HFFc6 (cell line): ENCODE results near the gene GNAO1. TPM values are rescaled to one million over a fixed set of nuclear protein-coding genes. Genes with fewer than 3 reads are reported as not detected.

ENCODE experiments used
- DNase-seq: peaks from one replicate; pipeline ENCODE4 v3.0.0-alpha.2; 2018
- H3K27ac Mint-ChIP-seq: 2 replicates; pipeline ENCODE4 v1.8.0; 2020; ENCODE audit warnings: mild to moderate bottlenecking, mixed read lengths
- H3K27me3 Mint-ChIP-seq: 2 replicates; pipeline ENCODE4 v1.8.0; 2021; ENCODE audit warnings: mild to moderate bottlenecking, moderate library complexity, mixed read lengths; ENCODE audit not compliant: insufficient read depth
- H3K36me3 Mint-ChIP-seq: 2 replicates; pipeline ENCODE4 v1.8.0; 2021; ENCODE audit warnings: low read depth, mixed read lengths
- H3K4me1 Mint-ChIP-seq: 2 replicates; pipeline ENCODE4 v1.8.0; 2020; ENCODE audit warnings: low read depth, mixed read lengths
- H3K4me3 Mint-ChIP-seq: 2 replicates; pipeline ENCODE4 v1.8.0; 2020; ENCODE audit warnings: mild to moderate bottlenecking, moderate library complexity, mixed read lengths
- H3K9me3 Mint-ChIP-seq: 2 replicates; pipeline ENCODE4 v1.8.0; 2020; ENCODE audit warnings: mild to moderate bottlenecking, mixed read lengths
- total RNA-seq, 6 experiments: library from RNA; stranded (reverse); fragmentation: NEBNext Ultra II Directional; extraction: Animal tissue kit (Norgen Biotek cat#: 25700); gene quantifications; 2 replicates in 1 of 6; 3 replicates in 5 of 6; pipeline ENCODE4 v1.2.3, GENCODE V29; 2021
- TF ChIP-seq, protein P1 (sequence below): fragments of 200-600 bp; sonication (generic); IDR thresholded peaks from 2 replicates; pipeline ENCODE4 v1.5.0; 2021; ENCODE audit warnings: antibody characterized with exemption, mild to moderate bottlenecking

The GNAO1 gene
- total RNA-seq, 6 experiments from 2014 or later, result 0.07 to 0.48 (median 0.37) TPM; not detected in 1

DNA sequence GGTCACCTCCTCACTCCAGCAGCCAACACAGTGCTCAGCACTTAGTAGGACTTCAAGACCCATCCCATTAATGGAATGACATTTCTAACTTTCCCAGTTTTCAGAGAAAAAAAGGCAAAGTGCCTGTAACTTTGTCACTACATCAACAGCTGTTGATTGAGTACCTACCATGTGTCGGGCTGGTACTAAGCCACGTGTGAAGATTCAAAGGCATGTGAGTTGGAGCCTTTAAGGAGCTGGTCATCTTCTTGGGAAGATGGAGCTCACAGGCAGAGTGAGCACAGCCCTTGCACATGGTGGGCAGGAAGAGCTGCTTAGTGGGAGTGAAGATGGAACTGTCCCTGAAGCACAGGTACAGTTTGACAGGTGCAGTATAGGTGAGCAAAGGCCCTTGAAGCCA lies 88.6 kb downstream of the GNAO1 start:
- H3K27me3 Mint-ChIP-seq, result peaks cover 16% of the 10 kb centered on the region

DNA sequence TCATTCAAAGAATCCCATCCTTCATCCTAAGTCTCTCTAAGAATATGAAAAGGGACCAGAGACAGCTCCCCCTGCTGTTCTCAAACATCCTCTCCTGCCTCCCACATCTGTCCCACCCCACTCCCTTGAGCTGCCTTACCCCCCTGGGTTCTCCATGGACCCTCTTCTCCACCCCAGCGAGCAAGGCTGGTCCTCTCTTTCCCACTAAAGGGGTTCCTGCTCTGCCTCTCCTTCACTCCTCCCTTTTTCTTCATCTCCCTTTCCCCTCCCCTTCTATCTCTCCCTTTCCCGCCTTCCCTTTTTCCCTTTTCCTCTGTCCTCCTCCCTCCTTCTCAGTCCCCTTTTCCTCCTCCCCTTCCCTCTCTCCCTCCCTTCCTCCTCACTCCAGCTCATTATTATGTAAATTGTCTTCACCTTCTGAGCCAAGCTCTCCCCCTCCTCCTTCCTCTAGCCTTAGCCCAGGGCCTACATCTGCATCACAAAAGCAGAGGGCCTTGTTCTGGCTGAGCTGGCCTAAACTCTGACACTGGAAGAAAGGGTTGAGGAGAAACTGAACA lies 90.0 kb downstream of the GNAO1 start:
- Mint-ChIP-seq H3K4me3 (no peak overlapping the region), H3K36me3 (no peaks in the 10 kb centered on the region), H3K27ac (no peak overlapping the region), H3K9me3 (no peaks in the 10 kb centered on the region), H3K27me3 (peaks cover 15% of the 10 kb centered on the region), H3K4me1 (peaks cover 2% of the 10 kb centered on the region)
- TF ChIP-seq, protein P1, sequence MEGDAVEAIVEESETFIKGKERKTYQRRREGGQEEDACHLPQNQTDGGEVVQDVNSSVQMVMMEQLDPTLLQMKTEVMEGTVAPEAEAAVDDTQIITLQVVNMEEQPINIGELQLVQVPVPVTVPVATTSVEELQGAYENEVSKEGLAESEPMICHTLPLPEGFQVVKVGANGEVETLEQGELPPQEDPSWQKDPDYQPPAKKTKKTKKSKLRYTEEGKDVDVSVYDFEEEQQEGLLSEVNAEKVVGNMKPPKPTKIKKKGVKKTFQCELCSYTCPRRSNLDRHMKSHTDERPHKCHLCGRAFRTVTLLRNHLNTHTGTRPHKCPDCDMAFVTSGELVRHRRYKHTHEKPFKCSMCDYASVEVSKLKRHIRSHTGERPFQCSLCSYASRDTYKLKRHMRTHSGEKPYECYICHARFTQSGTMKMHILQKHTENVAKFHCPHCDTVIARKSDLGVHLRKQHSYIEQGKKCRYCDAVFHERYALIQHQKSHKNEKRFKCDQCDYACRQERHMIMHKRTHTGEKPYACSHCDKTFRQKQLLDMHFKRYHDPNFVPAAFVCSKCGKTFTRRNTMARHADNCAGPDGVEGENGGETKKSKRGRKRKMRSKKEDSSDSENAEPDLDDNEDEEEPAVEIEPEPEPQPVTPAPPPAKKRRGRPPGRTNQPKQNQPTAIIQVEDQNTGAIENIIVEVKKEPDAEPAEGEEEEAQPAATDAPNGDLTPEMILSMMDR, result peak; percentile 76
- DNase-seq, result no peak

More for the DNA sequence above, 88.6 kb downstream of the GNAO1 start:
- H3K4me3 Mint-ChIP-seq, result no peak overlapping the region
- H3K4me1 Mint-ChIP-seq, result peaks cover 10% of the 10 kb centered on the region
- TF ChIP-seq, protein P1, result no peak
- H3K9me3 Mint-ChIP-seq, result no peaks in the 10 kb centered on the region
- H3K36me3 Mint-ChIP-seq, result no peaks in the 10 kb centered on the region
- no peak overlapping the region for H3K27ac Mint-ChIP-seq
- no peak for DNase-seq

DNA sequence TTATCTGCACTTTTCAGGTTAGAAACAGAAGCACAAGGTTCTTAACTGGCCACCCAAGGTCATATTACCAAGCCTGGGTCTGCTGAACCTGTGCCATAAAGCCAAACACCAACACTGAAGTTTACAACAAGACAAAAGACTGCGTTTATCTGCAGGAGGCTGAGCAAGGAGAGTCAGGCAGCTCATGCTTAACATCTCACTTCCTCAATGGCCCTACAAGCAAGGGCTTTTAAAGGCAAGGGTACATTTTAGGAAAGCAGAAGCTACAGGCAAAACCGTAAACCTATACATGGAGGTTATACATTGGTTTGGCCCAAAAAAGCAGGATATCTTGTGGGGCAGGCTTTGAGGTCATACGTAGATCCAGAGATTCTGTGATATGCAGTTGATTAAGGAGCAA lies 91.2 kb downstream of the GNAO1 start:
- Mint-ChIP-seq H3K36me3 (no peaks in the 10 kb centered on the region), H3K27me3 (peaks cover 14% of the 10 kb centered on the region), H3K4me1 (peaks cover 9% of the 10 kb centered on the region), H3K9me3 (no peaks in the 10 kb centered on the region), H3K27ac (no peak overlapping the region), H3K4me3 (no peak overlapping the region)
- TF ChIP-seq, protein P1, result no peak
- no peak for DNase-seq

DNA sequence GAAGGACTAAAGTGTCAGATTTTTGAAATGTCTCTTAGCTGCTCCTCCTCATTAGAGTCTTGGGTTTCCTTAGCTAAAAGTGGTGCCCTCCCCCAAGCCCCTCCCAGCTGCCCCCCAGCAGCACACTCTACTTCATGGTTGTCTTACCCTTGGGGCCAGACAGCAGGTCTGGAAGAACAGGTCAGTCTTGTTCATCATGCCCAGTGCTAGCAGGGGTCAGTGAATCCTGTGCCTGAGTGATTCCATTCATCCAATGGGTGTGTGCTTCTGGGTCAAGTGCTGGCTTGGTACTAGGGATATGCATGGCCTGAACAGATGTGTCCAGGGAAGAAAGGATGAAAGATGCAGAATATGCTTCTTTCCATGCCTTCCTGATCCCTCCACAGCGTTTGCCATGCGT lies 93.2 kb downstream of the GNAO1 start:
- no peaks in the 10 kb centered on the region for H3K36me3 Mint-ChIP-seq

DNA sequence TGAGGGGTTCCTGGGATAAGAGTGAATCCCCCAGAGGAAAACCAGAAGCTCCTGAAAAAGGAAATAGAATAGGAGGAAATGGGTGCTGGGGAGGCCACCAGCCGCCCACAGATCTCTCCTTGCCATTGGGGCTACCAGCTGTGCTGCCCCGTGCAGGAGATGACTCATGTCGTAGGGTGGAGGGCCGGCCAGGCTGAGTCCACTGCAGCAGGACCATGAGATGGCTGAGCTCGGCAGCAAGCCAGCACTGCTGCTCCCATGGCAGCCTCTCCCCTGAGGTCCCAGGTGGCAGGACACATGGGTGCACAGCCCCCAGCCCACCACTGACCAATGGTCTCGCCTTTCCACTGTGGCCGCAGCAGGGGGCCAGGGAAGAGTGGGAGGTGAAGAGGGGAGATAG lies 95.5 kb downstream of the GNAO1 start:
- no peak for DNase-seq

More for the DNA sequence above, 93.2 kb downstream of the GNAO1 start:
- Mint-ChIP-seq H3K27ac (no peak overlapping the region), H3K27me3 (peaks cover 17% of the 10 kb centered on the region), H3K9me3 (no peaks in the 10 kb centered on the region), H3K4me3 (no peak overlapping the region), H3K4me1 (peaks cover 9% of the 10 kb centered on the region)
- TF ChIP-seq, protein P1, result no peak
- no peak for DNase-seq

More for the DNA sequence above, 95.5 kb downstream of the GNAO1 start:
- Mint-ChIP-seq H3K27me3 (peaks cover 22% of the 10 kb centered on the region), H3K4me1 (peaks cover 9% of the 10 kb centered on the region), H3K27ac (no peak overlapping the region), H3K36me3 (no peaks in the 10 kb centered on the region), H3K9me3 (no peaks in the 10 kb centered on the region), H3K4me3 (no peak overlapping the region)
- TF ChIP-seq, protein P1, result no peak
